HepG2 (cell line): ENCODE data around the gene CLDN7. TPM values are rescaled to one million over a fixed set of nuclear protein-coding genes. Genes with fewer than 3 reads are reported as not detected.

Source experiments
- CHD2 ChIP-seq: IDR thresholded peaks from 2 replicates; pipeline ENCODE4 v1.6.1; 2011; ENCODE audit warnings: low read depth, low read length, improper control_type of control experiment
- MAFK ChIP-seq, 2 experiments: IDR thresholded peaks in 1 of 2; conservative IDR thresholded peaks in 1 of 2; 2 replicates each; pipeline ENCODE4 v1.6.1; 2011; ENCODE audit warnings: improper control_type of control experiment in 2 of 2, low read length in 2 of 2
- MBD4 ChIP-seq: IDR thresholded peaks from 2 replicates; pipeline ENCODE4 v1.6.1; 2012; ENCODE audit warnings: low read length, inconsistent platforms, borderline replicate concordance
- NR2F1 ChIP-seq, 2 experiments: fragments of 450-650 bp in 1 of 2; formaldehyde crosslinking in 1 of 2; IDR thresholded peaks; 2 replicates each; pipeline versions ENCODE4 v1.5.0 to v1.6.1; 2016 to 2020; ENCODE audit warnings: mild to moderate bottlenecking in 1 of 2, missing compliant biosample characterization in 1 of 2, missing genetic modification reagents in 1 of 2, moderate library complexity in 1 of 2
- REXO4 ChIP-seq: sonication (generic); formaldehyde crosslinking; IDR thresholded peaks from 2 replicates; pipeline ENCODE4 v1.8.0; 2022; ENCODE audit warnings: missing genetic modification reagents, mild to moderate bottlenecking, borderline replicate concordance
- SAFB2 ChIP-seq: sonication (generic); formaldehyde crosslinking; IDR thresholded peaks from 2 replicates; pipeline ENCODE4 v1.5.1; 2020; ENCODE audit warnings: missing genetic modification reagents, low read depth, mild to moderate bottlenecking, borderline replicate concordance
- SMYD3 ChIP-seq: sonication (generic); formaldehyde crosslinking; IDR thresholded peaks from 2 replicates; pipeline ENCODE4 v1.8.1; 2023; ENCODE audit warnings: mild to moderate bottlenecking, missing genetic modification reagents
- SRF ChIP-seq: IDR thresholded peaks from 2 replicates; pipeline ENCODE4 v1.6.1; 2011; ENCODE audit warnings: mild to moderate bottlenecking, low read depth, low read length, moderate library complexity
- ZBTB42 ChIP-seq: sonication (generic); formaldehyde crosslinking; IDR thresholded peaks from 2 replicates; pipeline ENCODE4 v1.5.0; 2020; ENCODE audit warnings: mild to moderate bottlenecking, missing genetic modification reagents
- ZNF180 ChIP-seq: sonication (generic); formaldehyde crosslinking; IDR thresholded peaks from 2 replicates; pipeline ENCODE4 v1.4.0; 2020; ENCODE audit warnings: low read depth, missing genetic modification reagents, borderline replicate concordance
- ZNF317 ChIP-seq: sonication (generic); formaldehyde crosslinking; IDR thresholded peaks from 2 replicates; pipeline ENCODE4 v1.5.0; 2020; ENCODE audit warnings: mild to moderate bottlenecking, missing genetic modification reagents
- ZNF337 ChIP-seq: sonication (generic); formaldehyde crosslinking; IDR thresholded peaks from 2 replicates; pipeline ENCODE4 v1.5.1; 2020; ENCODE audit warnings: missing genetic modification reagents, low read depth, mild to moderate bottlenecking, borderline replicate concordance
- ZNF749 ChIP-seq: sonication (generic); formaldehyde crosslinking; IDR thresholded peaks from 2 replicates; pipeline ENCODE4 v1.8.0; 2022; ENCODE audit warnings: mild to moderate bottlenecking, missing genetic modification reagents, moderate library complexity, borderline replicate concordance
- polyA plus RNA-seq, 8 experiments: library from polyadenylated mRNA; depleted of rRNA in 3 of 8; stranded (reverse) in 7 of 8; unstranded in 1 of 8; fragments of >200 nt; fragmentation: Illumina TruSeq in 4 of 8; extraction: Trizol in 4 of 8; gene quantifications; 2 replicates each; pipeline versions ENCODE4 v1.2.1 to v1.2.3, GENCODE V29; 2011 to 2016; ENCODE audit warnings: low read depth in 4 of 8, missing spikeins in 1 of 8, mixed read lengths in 1 of 8; ENCODE audit not compliant: insufficient read depth in 1 of 8
- total RNA-seq, 5 experiments: library from RNA; depleted of rRNA; stranded (reverse); fragments of >200 nt; fragmentation: Illumina TruSeq; extraction: Trizol; gene quantifications; 2 replicates each; pipeline ENCODE4 v1.2.3, GENCODE V29; 2016; ENCODE audit warnings: low read depth in 1 of 5
- TF ChIP-seq, protein P1 (sequence below): sonication (generic); formaldehyde crosslinking; IDR thresholded peaks from 2 replicates; pipeline ENCODE4 v1.4.0; 2020; ENCODE audit warnings: mild to moderate bottlenecking, missing genetic modification reagents, borderline replicate concordance
- TF ChIP-seq, protein P2 (sequence below): sonication (generic); formaldehyde crosslinking; IDR thresholded peaks from 2 replicates; pipeline ENCODE4 v1.9.0; 2021; ENCODE audit warnings: missing genetic modification reagents, borderline replicate concordance
- TF ChIP-seq, protein P3 (sequence below): sonication (generic); formaldehyde crosslinking; IDR thresholded peaks from 2 replicates; pipeline ENCODE4 v1.8.1; 2023; ENCODE audit warnings: mild to moderate bottlenecking, inconsistent platforms, moderate library complexity, missing genetic modification reagents, borderline replicate concordance
- TF ChIP-seq, protein P4 (sequence below): sonication (generic); formaldehyde crosslinking; IDR thresholded peaks from 2 replicates; pipeline ENCODE4 v1.4.0; 2020; ENCODE audit warnings: missing genetic modification reagents
- TF ChIP-seq, protein P5 (sequence below): sonication (generic); formaldehyde crosslinking; IDR thresholded peaks from 2 replicates; pipeline ENCODE4 v1.4.0; 2020; ENCODE audit warnings: missing genetic modification reagents, mild to moderate bottlenecking, borderline replicate concordance

Gene CLDN7
- total and polyA plus RNA-seq, 2 of the 13 experiments (the other 11 are each of a cell fraction or from before 2014, with no cell fraction given) = not detected

DNA sequence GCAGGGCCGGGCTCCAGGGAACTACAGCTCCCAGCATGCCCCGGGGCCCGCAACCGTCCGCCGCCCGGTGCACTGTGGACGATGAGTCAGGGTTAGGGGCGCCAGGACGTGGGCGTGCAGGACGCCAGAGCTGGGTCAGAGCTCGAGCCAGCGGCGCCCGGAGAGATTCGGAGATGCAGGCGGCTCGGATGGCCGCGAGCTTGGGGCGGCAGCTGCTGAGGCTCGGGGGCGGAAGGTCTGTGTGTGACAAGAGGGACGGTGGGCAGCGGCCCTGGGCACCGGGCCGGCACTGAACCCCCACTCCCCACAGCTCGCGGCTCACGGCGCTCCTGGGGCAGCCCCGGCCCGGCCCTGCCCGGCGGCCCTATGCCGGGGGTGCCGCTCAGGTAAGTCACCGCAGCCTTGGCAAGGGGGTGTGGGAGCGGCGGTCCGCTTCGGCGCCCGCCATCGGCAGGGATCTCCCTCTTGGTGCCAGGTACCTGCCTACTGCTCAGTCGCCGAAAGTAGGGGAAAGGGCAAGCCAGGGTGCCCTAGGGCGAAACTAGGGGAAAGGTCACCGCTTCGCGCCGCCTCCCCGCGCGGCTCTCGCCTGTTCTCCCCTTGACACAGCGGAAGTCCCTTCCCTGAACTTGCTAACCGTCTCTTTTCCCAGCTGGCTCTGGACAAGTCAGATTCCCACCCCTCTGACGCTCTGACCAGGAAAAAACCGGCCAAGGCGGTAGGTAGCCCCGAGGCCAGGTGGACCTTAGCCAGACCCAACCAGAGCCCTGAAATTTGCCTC, 42.3 kb downstream of the CLDN7 start, which contains the start of the genes ACADVL and DLG4 (continued):
- TF ChIP-seq, protein P1, sequence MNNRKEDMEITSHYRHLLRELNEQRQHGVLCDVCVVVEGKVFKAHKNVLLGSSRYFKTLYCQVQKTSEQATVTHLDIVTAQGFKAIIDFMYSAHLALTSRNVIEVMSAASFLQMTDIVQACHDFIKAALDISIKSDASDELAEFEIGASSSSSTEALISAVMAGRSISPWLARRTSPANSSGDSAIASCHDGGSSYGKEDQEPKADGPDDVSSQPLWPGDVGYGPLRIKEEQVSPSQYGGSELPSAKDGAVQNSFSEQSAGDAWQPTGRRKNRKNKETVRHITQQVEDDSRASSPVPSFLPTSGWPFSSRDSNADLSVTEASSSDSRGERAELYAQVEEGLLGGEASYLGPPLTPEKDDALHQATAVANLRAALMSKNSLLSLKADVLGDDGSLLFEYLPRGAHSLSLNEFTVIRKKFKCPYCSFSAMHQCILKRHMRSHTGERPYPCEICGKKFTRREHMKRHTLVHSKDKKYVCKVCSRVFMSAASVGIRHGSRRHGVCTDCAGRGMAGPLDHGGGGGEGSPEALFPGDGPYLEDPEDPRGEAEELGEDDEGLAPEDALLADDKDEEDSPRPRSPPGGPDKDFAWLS = 0 out of 2 replicates have a peak, but pooled peaks have one; percentile 14
- TF ChIP-seq ZNF317 (CRISPR knock-in tag) (no peak), REXO4 (0 out of 2 replicates have a peak, but pooled peaks have one; percentile 45), SAFB2 (CRISPR knock-in tag) (peak; percentile 94), NR2F1 (CRISPR knock-in tag; IDR thresholded peaks at IDR 0.05) (no peak), MBD4 (no peak), MAFK (conservative IDR thresholded peaks at IDR 0.05 in 1 of 2, IDR thresholded peaks at IDR 0.05 in 1 of 2; ENCODE audit: low read length in 2 of 2) (peak; percentile 2 to 15; a peak in 1 of 4 replicates), ZNF180 (no peak), SRF (no peak), CHD2 (no peak; the same call in 1 of the 2 replicates), ZNF337 (CRISPR knock-in tag) (peak; percentile 92; the same call in 1 of the 2 replicates), SMYD3 (CRISPR knock-in tag) (no peak; the same call in 1 of the 2 replicates), ZNF749 (0 out of 2 replicates have a peak, but pooled peaks have one; percentile 22), ZBTB42 (CRISPR knock-in tag) (0 out of 2 replicates have a peak, but pooled peaks have one; percentile 72)
- TF ChIP-seq, protein P2, sequence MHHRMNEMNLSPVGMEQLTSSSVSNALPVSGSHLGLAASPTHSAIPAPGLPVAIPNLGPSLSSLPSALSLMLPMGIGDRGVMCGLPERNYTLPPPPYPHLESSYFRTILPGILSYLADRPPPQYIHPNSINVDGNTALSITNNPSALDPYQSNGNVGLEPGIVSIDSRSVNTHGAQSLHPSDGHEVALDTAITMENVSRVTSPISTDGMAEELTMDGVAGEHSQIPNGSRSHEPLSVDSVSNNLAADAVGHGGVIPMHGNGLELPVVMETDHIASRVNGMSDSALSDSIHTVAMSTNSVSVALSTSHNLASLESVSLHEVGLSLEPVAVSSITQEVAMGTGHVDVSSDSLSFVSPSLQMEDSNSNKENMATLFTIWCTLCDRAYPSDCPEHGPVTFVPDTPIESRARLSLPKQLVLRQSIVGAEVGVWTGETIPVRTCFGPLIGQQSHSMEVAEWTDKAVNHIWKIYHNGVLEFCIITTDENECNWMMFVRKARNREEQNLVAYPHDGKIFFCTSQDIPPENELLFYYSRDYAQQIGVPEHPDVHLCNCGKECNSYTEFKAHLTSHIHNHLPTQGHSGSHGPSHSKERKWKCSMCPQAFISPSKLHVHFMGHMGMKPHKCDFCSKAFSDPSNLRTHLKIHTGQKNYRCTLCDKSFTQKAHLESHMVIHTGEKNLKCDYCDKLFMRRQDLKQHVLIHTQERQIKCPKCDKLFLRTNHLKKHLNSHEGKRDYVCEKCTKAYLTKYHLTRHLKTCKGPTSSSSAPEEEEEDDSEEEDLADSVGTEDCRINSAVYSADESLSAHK (CRISPR knock-in tag) = no peak
- TF ChIP-seq, protein P3, sequence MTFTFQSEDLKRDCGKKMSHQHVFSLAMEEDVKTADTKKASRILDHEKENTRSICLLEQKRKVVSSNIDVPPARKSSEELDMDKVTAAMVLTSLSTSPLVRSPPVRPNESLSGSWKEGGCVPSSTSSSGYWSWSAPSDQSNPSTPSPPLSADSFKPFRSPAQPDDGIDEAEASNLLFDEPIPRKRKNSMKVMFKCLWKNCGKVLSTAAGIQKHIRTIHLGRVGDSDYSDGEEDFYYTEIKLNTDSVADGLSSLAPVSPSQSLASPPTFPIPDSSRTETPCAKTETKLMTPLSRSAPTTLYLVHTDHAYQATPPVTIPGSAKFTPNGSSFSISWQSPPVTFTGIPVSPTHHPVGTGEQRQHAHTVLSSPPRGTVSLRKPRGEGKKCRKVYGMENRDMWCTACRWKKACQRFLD (CRISPR knock-in tag) = no peak
- TF ChIP-seq, protein P4, sequence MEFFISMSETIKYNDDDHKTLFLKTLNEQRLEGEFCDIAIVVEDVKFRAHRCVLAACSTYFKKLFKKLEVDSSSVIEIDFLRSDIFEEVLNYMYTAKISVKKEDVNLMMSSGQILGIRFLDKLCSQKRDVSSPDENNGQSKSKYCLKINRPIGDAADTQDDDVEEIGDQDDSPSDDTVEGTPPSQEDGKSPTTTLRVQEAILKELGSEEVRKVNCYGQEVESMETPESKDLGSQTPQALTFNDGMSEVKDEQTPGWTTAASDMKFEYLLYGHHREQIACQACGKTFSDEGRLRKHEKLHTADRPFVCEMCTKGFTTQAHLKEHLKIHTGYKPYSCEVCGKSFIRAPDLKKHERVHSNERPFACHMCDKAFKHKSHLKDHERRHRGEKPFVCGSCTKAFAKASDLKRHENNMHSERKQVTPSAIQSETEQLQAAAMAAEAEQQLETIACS (CRISPR knock-in tag) = no peak
- TF ChIP-seq, protein P5, sequence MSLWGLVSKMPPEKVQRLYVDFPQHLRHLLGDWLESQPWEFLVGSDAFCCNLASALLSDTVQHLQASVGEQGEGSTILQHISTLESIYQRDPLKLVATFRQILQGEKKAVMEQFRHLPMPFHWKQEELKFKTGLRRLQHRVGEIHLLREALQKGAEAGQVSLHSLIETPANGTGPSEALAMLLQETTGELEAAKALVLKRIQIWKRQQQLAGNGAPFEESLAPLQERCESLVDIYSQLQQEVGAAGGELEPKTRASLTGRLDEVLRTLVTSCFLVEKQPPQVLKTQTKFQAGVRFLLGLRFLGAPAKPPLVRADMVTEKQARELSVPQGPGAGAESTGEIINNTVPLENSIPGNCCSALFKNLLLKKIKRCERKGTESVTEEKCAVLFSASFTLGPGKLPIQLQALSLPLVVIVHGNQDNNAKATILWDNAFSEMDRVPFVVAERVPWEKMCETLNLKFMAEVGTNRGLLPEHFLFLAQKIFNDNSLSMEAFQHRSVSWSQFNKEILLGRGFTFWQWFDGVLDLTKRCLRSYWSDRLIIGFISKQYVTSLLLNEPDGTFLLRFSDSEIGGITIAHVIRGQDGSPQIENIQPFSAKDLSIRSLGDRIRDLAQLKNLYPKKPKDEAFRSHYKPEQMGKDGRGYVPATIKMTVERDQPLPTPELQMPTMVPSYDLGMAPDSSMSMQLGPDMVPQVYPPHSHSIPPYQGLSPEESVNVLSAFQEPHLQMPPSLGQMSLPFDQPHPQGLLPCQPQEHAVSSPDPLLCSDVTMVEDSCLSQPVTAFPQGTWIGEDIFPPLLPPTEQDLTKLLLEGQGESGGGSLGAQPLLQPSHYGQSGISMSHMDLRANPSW = no peak; the same call in 1 of the 2 replicates
